OCI-M2 (cell line): ENCODE data around the gene LRRC58.
"Not testable (repeated sequence)": the region's sequence is repeated elsewhere in the genome, so short reads cannot be mapped to it uniquely, and the experiment has no call there.

Source experiments
- DNase-seq: peaks from one replicate; lab custom pipeline; 2025; ENCODE audit not compliant: unreplicated experiment; lab: John Stamatoyannopoulos, UW

Gene LRRC58

GRCh38 chr3:120348991-120349854, at the start of gene LRRC58:
TSS of gene LRRC58 (minus strand) at chr3:120349354. CDS start at chr3:120349243, 111 bp downstream.
- DNase-seq: no peak

GRCh38 chr3:120396469-120396868, 47.3 kb upstream of the LRRC58 start:
- DNase-seq: no peak

- DNase-seq: no peak
Observed at GRCh38 chr3:120394347-120394746, 45.2 kb upstream of the LRRC58 start.

GRCh38 chr3:120393761-120394160, 44.6 kb upstream of the LRRC58 start:
- no peak for DNase-seq

- no peak for DNase-seq
Observed at GRCh38 chr3:120393243-120393642, 44.1 kb upstream of the LRRC58 start.

- no peak for DNase-seq
Observed at GRCh38 chr3:120382941-120383447, 33.8 kb upstream of the LRRC58 start.

- no peak for DNase-seq
Observed at GRCh38 chr3:120381503-120381902, 32.3 kb upstream of the LRRC58 start.

GRCh38 chr3:120377948-120378347, 28.8 kb upstream of the LRRC58 start:
- not testable (repeated sequence) for DNase-seq

GRCh38 chr3:120370463-120370862, 21.3 kb upstream of the LRRC58 start:
- DNase-seq: no peak

- no peak for DNase-seq
Observed at GRCh38 chr3:120369037-120369467, 19.9 kb upstream of the LRRC58 start.

GRCh38 chr3:120368172-120368571, 19.0 kb upstream of the LRRC58 start:
- no peak for DNase-seq

- DNase-seq: no peak
Observed at GRCh38 chr3:120364821-120365220, 15.7 kb upstream of the LRRC58 start.

GRCh38 chr3:120364101-120364500, 14.9 kb upstream of the LRRC58 start:
- no peak for DNase-seq

GRCh38 chr3:120357807-120358206, 8.7 kb upstream of the LRRC58 start:
- no peak for DNase-seq

GRCh38 chr3:120355486-120355885, 6.3 kb upstream of the LRRC58 start:
- no peak for DNase-seq

- no peak for DNase-seq
Observed at GRCh38 chr3:120353463-120353862, 4.3 kb upstream of the LRRC58 start.

GRCh38 chr3:120352017-120352416, 2.9 kb upstream of the LRRC58 start:
- DNase-seq: no peak

GRCh38 chr3:120350401-120350941, 1.3 kb upstream of the LRRC58 start:
- no peak for DNase-seq

- DNase-seq: no peak
Observed at GRCh38 chr3:120349855-120350125, 636 bp upstream of the LRRC58 start.

- no peak for DNase-seq
Observed at GRCh38 chr3:120348065-120348990, 826 bp downstream of the LRRC58 start.

- no peak for DNase-seq
Observed at GRCh38 chr3:120344349-120344748, 4.8 kb downstream of the LRRC58 start.
